ENCODE results near the gene PSMA3.

PSMA3 gene

GRCh38 chr14:58272588-58273372 is 28.1 kb downstream of the PSMA3 start:
- Histone ChIP-seq H3K4me3 (ENCODE audit: extremely low read depth, insufficient read depth, low read length, poor library complexity, severe bottlenecking) (no peak overlapping the region), H3K27ac (ENCODE audit: low read depth, low read length, severe bottlenecking) (no peak overlapping the region), H3K4me1 (ENCODE audit: control insufficient read depth, insufficient read depth, low read length, poor library complexity, severe bottlenecking) (no peaks in the 10 kb centered on the region), H3K9me3 (ENCODE audit: control insufficient read depth, low read length) (no peaks in the 10 kb centered on the region), H3K36me3 (ENCODE audit: control insufficient read depth, insufficient read depth, low read length) (peaks cover 50% of the 10 kb centered on the region)
- WGBS, 2 experiments (ENCODE audit: insufficient coverage in 2 of 2), result 89 to 96% methylated on average over 1 to 2 of the region's 4 CpGs

- Histone ChIP-seq H3K9me3 (ENCODE audit: control insufficient read depth, low read length) (no peaks in the 10 kb centered on the region), H3K36me3 (ENCODE audit: control insufficient read depth, insufficient read depth, low read length) (peaks cover 51% of the 10 kb centered on the region), H3K27ac (ENCODE audit: low read depth, low read length, severe bottlenecking) (no peak overlapping the region), H3K4me1 (ENCODE audit: control insufficient read depth, insufficient read depth, low read length, poor library complexity, severe bottlenecking) (no peaks in the 10 kb centered on the region), H3K4me3 (ENCODE audit: extremely low read depth, insufficient read depth, low read length, poor library complexity, severe bottlenecking) (no peak overlapping the region)
Observed at GRCh38 chr14:58274881-58275280, 30.2 kb downstream of the PSMA3 start.

GRCh38 chr14:58275527-58276190 is 31.0 kb downstream of the PSMA3 start:
- Histone ChIP-seq H3K4me1 (ENCODE audit: control insufficient read depth, insufficient read depth, low read length, poor library complexity, severe bottlenecking) (no peaks in the 10 kb centered on the region), H3K36me3 (ENCODE audit: control insufficient read depth, insufficient read depth, low read length) (peaks cover 53% of the 10 kb centered on the region), H3K27ac (ENCODE audit: low read depth, low read length, severe bottlenecking) (no peak overlapping the region), H3K4me3 (ENCODE audit: extremely low read depth, insufficient read depth, low read length, poor library complexity, severe bottlenecking) (no peak overlapping the region), H3K9me3 (ENCODE audit: control insufficient read depth, low read length) (no peaks in the 10 kb centered on the region)
- no CpG with 5 or more reads among the region's 2 CpGs for whole genome bisulfite sequencing, 2 experiments (ENCODE audit: insufficient coverage in 2 of 2)

GRCh38 chr14:58276208-58276607 is 31.6 kb downstream of the PSMA3 start:
- no peak overlapping the region for H3K27ac ChIP-seq (ENCODE audit: low read depth, low read length, severe bottlenecking)
- no CpG with 5 or more reads among the region's 1 CpG for WGBS, 2 experiments (ENCODE audit: insufficient coverage in 2 of 2)
- H3K4me3 ChIP-seq (ENCODE audit: extremely low read depth, insufficient read depth, low read length, poor library complexity, severe bottlenecking), result no peak overlapping the region

GRCh38 chr14:58278177-58278576 is 33.5 kb downstream of the PSMA3 start:
- no peak overlapping the region for H3K4me3 ChIP-seq (ENCODE audit: extremely low read depth, insufficient read depth, low read length, poor library complexity, severe bottlenecking)
- peaks cover 47% of the 10 kb centered on the region for H3K36me3 ChIP-seq (ENCODE audit: control insufficient read depth, insufficient read depth, low read length)
- peaks cover 7% of the 10 kb centered on the region for H3K4me1 ChIP-seq (ENCODE audit: control insufficient read depth, insufficient read depth, low read length, poor library complexity, severe bottlenecking)
- H3K9me3 ChIP-seq (ENCODE audit: control insufficient read depth, low read length), result no peaks in the 10 kb centered on the region
- WGBS, 2 experiments (ENCODE audit: insufficient coverage in 2 of 2), result 91 to 100% methylated on average over 5 to 6 of the region's 8 CpGs
- no peak overlapping the region for H3K27ac ChIP-seq (ENCODE audit: low read depth, low read length, severe bottlenecking)

More at GRCh38 chr14:58276208-58276607, 31.6 kb downstream of the PSMA3 start:
- H3K9me3 ChIP-seq (ENCODE audit: control insufficient read depth, low read length), result no peaks in the 10 kb centered on the region
- H3K4me1 ChIP-seq (ENCODE audit: control insufficient read depth, insufficient read depth, low read length, poor library complexity, severe bottlenecking), result peaks cover 2% of the 10 kb centered on the region
- peaks cover 51% of the 10 kb centered on the region for H3K36me3 ChIP-seq (ENCODE audit: control insufficient read depth, insufficient read depth, low read length)

- H3K4me1 ChIP-seq (ENCODE audit: control insufficient read depth, insufficient read depth, low read length, poor library complexity, severe bottlenecking), result peaks cover 7% of the 10 kb centered on the region
- H3K27ac ChIP-seq (ENCODE audit: low read depth, low read length, severe bottlenecking), result peak overlapping the region; percentile 7
- H3K9me3 ChIP-seq (ENCODE audit: control insufficient read depth, low read length), result no peaks in the 10 kb centered on the region
- 80 to 96% methylated on average over 4 of the region's 4 CpGs for WGBS, 2 experiments (ENCODE audit: insufficient coverage in 2 of 2)
- no peak overlapping the region for H3K4me3 ChIP-seq (ENCODE audit: extremely low read depth, insufficient read depth, low read length, poor library complexity, severe bottlenecking)
- H3K36me3 ChIP-seq (ENCODE audit: control insufficient read depth, insufficient read depth, low read length), result peaks cover 69% of the 10 kb centered on the region
Observed at GRCh38 chr14:58280954-58281787, 36.5 kb downstream of the PSMA3 start.

- no peak overlapping the region for H3K4me3 ChIP-seq (ENCODE audit: extremely low read depth, insufficient read depth, low read length, poor library complexity, severe bottlenecking)
- WGBS, 2 experiments (ENCODE audit: insufficient coverage in 2 of 2), result no CpG with 5 or more reads among the region's 3 CpGs
- peak overlapping the region; percentile 7 for H3K27ac ChIP-seq (ENCODE audit: low read depth, low read length, severe bottlenecking)
- H3K36me3 ChIP-seq (ENCODE audit: control insufficient read depth, insufficient read depth, low read length), result peaks cover 77% of the 10 kb centered on the region
- no peaks in the 10 kb centered on the region for H3K9me3 ChIP-seq (ENCODE audit: control insufficient read depth, low read length)
- peaks cover 7% of the 10 kb centered on the region for H3K4me1 ChIP-seq (ENCODE audit: control insufficient read depth, insufficient read depth, low read length, poor library complexity, severe bottlenecking)
Observed at GRCh38 chr14:58281969-58282368, 37.3 kb downstream of the PSMA3 start.

GRCh38 chr14:58282925-58283593 is 38.4 kb downstream of the PSMA3 start:
- Histone ChIP-seq H3K4me3 (ENCODE audit: extremely low read depth, insufficient read depth, low read length, poor library complexity, severe bottlenecking) (no peak overlapping the region), H3K27ac (ENCODE audit: low read depth, low read length, severe bottlenecking) (no peak overlapping the region), H3K4me1 (ENCODE audit: control insufficient read depth, insufficient read depth, low read length, poor library complexity, severe bottlenecking) (peaks cover 7% of the 10 kb centered on the region), H3K36me3 (ENCODE audit: control insufficient read depth, insufficient read depth, low read length) (peaks cover 76% of the 10 kb centered on the region), H3K9me3 (ENCODE audit: control insufficient read depth, low read length) (no peaks in the 10 kb centered on the region)
- WGBS, 2 experiments (ENCODE audit: insufficient coverage in 2 of 2), result 92% methylated on average over 2 of the region's 4 CpGs; no CpG with 5 or more reads in 1 of the 2 experiments

- no peak overlapping the region for H3K27ac ChIP-seq (ENCODE audit: low read depth, low read length, severe bottlenecking)
- no peaks in the 10 kb centered on the region for H3K9me3 ChIP-seq (ENCODE audit: control insufficient read depth, low read length)
- H3K4me1 ChIP-seq (ENCODE audit: control insufficient read depth, insufficient read depth, low read length, poor library complexity, severe bottlenecking), result peaks cover 7% of the 10 kb centered on the region
- H3K4me3 ChIP-seq (ENCODE audit: extremely low read depth, insufficient read depth, low read length, poor library complexity, severe bottlenecking), result no peak overlapping the region
- peaks cover 76% of the 10 kb centered on the region for H3K36me3 ChIP-seq (ENCODE audit: control insufficient read depth, insufficient read depth, low read length)
Observed at GRCh38 chr14:58283730-58284129, 39.1 kb downstream of the PSMA3 start.

- WGBS, 2 experiments (ENCODE audit: insufficient coverage in 2 of 2), result 96 to 99% methylated on average over 3 of the region's 4 CpGs
- Histone ChIP-seq H3K36me3 (ENCODE audit: control insufficient read depth, insufficient read depth, low read length) (peaks cover 76% of the 10 kb centered on the region), H3K9me3 (ENCODE audit: control insufficient read depth, low read length) (no peaks in the 10 kb centered on the region), H3K4me1 (ENCODE audit: control insufficient read depth, insufficient read depth, low read length, poor library complexity, severe bottlenecking) (peaks cover 7% of the 10 kb centered on the region), H3K4me3 (ENCODE audit: extremely low read depth, insufficient read depth, low read length, poor library complexity, severe bottlenecking) (no peak overlapping the region), H3K27ac (ENCODE audit: low read depth, low read length, severe bottlenecking) (no peak overlapping the region)
Observed at GRCh38 chr14:58285132-58285531, 40.5 kb downstream of the PSMA3 start.
